Measurements from ENCODE around the gene FGGY.
"Not testable (repeated sequence)": the region's sequence is repeated elsewhere in the genome, so short reads cannot be mapped to it uniquely, and the experiment has no call there.

Gene FGGY

DNA sequence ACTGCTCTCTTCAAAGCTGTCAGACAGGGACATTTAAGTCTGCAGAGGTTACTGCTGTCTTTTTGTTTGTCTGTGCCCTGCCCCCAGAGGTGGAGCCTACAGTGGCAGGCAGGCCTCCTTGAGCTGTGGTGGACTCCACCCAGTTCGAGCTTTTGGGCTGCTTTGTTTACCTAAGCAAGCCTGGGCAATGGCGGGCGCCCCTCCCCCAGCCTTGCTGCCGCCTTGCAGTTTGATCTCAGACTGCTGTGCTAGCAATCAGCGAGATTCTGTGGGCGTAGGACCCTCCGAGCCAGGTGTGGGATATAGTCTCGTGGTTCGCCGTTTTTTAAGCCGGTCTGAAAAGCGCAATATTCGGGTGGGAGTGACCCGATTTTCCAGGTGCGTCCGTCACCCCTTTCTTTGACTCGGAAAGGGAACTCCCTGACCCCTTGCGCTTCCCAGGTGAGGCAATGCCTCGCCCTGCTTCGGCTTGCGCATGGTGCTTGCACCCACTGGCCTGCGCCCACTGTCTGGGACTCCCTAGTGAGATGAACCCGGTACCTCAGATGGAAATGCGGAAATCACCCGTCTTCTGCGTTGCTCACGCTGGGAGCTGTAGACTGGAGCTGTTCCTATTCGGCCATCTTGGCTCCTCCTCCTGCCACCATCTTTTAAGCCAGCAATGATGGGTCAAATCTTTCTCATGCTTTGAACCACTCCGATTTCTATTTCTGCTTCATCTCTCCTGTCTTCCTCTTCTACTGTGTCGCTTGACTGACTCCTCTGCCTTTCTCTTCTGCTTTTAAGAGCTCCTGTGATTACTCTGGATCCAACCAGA lies 356.5 kb downstream of the FGGY start:
- not testable (repeated sequence) for DNase-seq (ENCODE audit: low read depth, low spot score); H3K27ac ChIP-seq

- no peak for DNase-seq (ENCODE audit: low read depth, low spot score)
- no peak overlapping the region for H3K27ac ChIP-seq
These were observed 357.1 kb downstream of the FGGY start for GRCh38 chr1:59653968-59654367.

DNA sequence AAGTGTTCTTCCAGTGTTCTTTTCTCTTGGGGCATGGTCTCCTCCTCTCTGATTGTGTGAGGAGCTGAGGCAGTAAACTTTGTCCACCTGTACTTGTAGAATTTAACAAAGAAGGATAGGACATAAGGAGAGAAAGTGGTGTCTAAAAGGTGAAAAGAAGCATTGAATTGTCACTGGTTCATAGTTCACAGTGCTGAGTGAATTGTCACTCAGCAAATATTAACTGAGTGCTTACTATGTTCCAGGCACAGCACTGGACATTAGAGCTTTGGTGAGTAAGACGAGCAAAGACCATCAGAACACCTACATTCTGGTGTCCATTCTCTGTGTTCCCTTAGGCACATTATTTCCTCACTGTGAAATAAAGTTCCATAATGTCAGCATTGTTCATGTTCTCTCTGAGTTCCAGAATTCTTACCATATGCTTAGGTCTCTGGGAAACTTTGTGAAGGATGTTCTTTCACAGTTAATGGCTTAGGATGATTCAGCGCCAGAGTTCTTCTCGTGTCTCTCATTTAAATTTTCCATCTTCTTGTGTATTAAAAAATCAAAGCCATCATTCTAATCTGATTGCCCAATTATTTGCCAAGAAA lies 361.1 kb downstream of the FGGY start:
- no peak overlapping the region for H3K27ac ChIP-seq
- no peak for DNase-seq (ENCODE audit: low read depth, low spot score)

DNA sequence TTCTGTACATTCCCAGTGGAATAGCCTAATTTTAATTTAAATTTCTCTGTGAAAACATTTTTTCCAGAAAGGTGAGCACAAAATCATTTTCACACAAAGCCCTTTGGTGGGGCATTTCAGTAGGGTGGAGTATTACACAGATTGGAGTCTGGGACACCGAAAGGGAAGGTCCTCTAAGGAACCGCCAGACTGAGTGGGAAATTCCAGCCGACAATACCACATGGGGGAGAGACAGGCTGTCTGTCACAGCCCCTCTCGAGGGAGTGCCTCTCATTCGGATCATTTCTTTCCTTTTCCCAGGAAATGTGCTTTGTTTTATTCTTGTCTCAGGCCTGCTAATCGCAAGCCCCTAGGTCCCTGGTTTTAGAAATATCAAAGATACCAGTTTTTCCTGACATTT lies 367.3 kb downstream of the FGGY start:
- no peak overlapping the region for H3K27ac ChIP-seq
- no peak for DNase-seq (ENCODE audit: low read depth, low spot score)

GRCh38 chr1:59666106-59666505 lies 369.2 kb downstream of the FGGY start:
- no peak overlapping the region for H3K27ac ChIP-seq
- DNase-seq (ENCODE audit: low read depth, low spot score) = no peak

GRCh38 chr1:59667020-59667419 lies 370.1 kb downstream of the FGGY start:
- no peak for DNase-seq (ENCODE audit: low read depth, low spot score)
- no peak overlapping the region for H3K27ac ChIP-seq

DNA sequence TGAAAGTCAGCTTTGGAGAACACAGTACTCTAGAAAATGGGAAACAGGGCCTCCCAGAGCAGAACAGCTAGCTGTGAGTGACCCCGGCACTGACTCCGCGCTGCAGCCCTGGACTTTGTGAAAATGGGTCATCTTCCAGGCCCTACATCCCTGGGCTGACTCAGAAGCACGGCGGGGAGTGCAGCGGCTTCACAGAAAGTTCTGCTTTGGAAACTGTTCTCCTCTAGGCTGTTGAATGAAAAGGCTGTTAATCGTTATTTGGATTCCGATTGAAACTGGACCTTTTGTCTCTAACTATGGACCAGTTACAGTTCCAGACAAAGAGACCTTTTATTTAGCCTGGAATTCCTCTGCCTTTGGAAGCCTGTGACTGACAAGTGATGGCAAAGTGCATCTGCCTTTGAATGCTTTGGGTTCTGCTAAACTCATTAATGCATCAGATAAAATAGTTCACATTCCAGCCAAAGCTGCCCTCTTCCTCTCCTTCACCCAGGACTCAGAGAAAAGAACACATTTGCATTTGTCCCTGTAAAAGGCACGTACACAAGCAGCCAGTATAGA lies 372.9 kb downstream of the FGGY start:
- H3K27ac ChIP-seq = no peak overlapping the region
- no peak for DNase-seq (ENCODE audit: low read depth, low spot score)

- DNase-seq (ENCODE audit: low read depth, low spot score) = no peak
- no peak overlapping the region for H3K27ac ChIP-seq
These were observed 373.8 kb downstream of the FGGY start for GRCh38 chr1:59670662-59671061.

DNA sequence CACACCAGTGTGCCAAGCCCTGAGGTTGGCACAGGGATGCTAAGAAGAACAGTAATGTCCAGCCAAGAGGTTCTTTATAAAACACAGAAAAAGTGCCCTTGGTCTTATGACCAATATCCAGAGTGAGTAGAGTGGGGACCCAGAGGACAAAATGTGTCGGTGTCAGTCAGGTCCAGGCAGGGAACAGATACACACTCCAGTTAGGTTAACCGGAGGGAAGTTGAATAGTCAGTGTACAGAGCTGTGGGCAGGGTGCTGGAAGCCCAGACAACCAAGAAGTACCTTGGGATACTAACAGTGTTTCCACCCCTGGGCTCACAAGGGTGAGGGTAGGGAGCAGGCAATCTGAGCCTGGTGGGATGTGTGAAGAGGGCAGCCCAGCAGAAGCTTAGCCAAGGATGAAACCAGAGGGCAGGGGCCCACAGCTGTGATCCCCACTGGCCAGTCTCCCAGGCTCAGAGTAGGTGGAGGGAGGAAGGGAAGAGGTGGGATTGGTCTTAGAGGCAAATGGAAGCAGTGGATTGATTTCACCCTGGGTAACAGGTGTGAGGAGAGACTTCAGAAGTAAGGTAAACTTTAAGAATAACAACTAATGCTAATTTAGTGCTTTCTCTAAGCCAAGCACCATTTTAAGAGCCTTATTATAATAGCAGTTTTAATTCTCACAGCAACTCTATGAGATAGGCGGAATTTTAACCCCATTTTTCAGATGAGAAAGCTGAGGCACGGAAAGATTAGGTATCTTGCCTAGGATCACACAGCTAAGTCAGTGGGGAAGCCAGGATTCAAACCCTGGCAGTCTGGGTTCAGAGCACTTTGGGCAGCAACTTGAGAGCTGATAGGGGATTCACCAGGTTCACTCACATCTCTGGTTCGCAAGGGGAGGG lies 374.4 kb downstream of the FGGY start:
- no peak for DNase-seq (ENCODE audit: low read depth, low spot score)
- no peak overlapping the region for H3K27ac ChIP-seq

GRCh38 chr1:59671953-59672305 lies 375.0 kb downstream of the FGGY start:
- no peak for DNase-seq (ENCODE audit: low read depth, low spot score)

GRCh38 chr1:59672851-59673572 lies 376.1 kb downstream of the FGGY start:
- H3K27ac ChIP-seq = peak overlapping the region; percentile 99
- DNase-seq (ENCODE audit: low read depth, low spot score) = peak; percentile 84

More at GRCh38 chr1:59671953-59672305, 375.0 kb downstream of the FGGY start:
- peak overlapping the region; percentile 99 for H3K27ac ChIP-seq

- peak overlapping the region; percentile 99 for H3K27ac ChIP-seq
- DNase-seq (ENCODE audit: low read depth, low spot score) = peak; percentile 99
These were observed 376.9 kb downstream of the FGGY start for GRCh38 chr1:59673573-59674450.

DNA sequence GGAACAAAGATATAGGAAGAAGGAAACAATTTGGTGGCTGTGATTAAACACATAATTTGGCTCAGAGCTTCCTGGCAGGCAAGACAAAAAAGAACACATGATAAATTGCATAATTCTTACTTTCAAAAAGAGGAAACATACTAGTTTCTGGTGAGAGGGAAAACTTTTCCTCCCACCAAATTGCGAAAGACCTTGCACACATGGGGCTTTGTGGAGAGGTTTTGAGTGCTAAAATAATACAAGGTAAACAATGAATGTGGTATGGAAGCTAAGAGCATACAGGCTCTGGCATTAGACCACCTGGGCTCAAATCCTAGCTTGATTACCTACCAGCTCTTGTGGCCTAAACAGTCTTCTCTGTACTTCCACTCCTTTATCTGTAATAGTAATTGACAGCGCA lies 377.7 kb downstream of the FGGY start:
- H3K27ac ChIP-seq = peak overlapping the region; percentile 99
- peak; percentile 67 for DNase-seq (ENCODE audit: low read depth, low spot score)

DNA sequence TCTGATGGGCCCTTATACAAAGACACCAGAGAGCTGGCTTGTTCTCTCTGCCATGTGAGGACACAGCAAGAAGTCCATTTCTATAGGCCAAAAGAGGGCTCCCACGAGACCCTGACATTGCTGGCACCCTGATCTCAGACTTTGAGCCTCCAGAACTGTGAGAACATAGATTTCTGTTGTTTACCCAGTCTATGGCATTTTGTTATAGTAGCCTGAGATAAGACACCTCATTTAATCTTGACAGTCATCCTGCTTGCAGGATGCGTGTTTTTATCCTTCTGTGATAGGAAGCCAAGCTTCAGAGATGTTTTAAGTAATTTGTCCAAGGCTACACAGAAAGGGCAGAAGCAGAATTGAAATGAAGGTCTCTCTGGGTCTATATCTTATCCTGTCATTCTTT lies 379.0 kb downstream of the FGGY start:
- no peak overlapping the region for H3K27ac ChIP-seq
- no peak for DNase-seq (ENCODE audit: low read depth, low spot score)

- no peak for DNase-seq (ENCODE audit: low read depth, low spot score)
- H3K27ac ChIP-seq = no peak overlapping the region
These were observed 381.1 kb downstream of the FGGY start for GRCh38 chr1:59678040-59678439.

GRCh38 chr1:59678493-59679228 lies 381.8 kb downstream of the FGGY start:
- DNase-seq (ENCODE audit: low read depth, low spot score) = no peak
- H3K27ac ChIP-seq = no peak overlapping the region

- no peak overlapping the region for H3K27ac ChIP-seq
- no peak for DNase-seq (ENCODE audit: low read depth, low spot score)
These were observed 383.1 kb downstream of the FGGY start for GRCh38 chr1:59680044-59680443.

GRCh38 chr1:59682396-59683080 lies 385.6 kb downstream of the FGGY start:
- DNase-seq (ENCODE audit: low read depth, low spot score) = no peak
- no peak overlapping the region for H3K27ac ChIP-seq

Measured in epithelial cell of prostate (primary cell).